Sigmoid colon (tissue), 3 donors: Measurements from ENCODE around the gene BCL6B.

Experiments used
- POLR2A ChIP-seq, 2 donors: fragments of 450-650 bp; IDR thresholded peaks; one replicate each; pipeline ENCODE4 v1.6.1; 2016; ENCODE audit warnings: antibody characterized with exemption in 2 of 2, mild to moderate bottlenecking in 2 of 2, moderate library complexity in 2 of 2
- TF ChIP-seq, protein P1 (sequence below), 4 experiments: fragments of 450-650 bp in 3 of 4; fragments of 200-600 bp in 1 of 4; IDR thresholded peaks; one replicate each; pipeline ENCODE4 v1.5.1; 2016 to 2019; ENCODE audit warnings: antibody characterized with exemption in 4 of 4, mild to moderate bottlenecking in 3 of 4, moderate library complexity in 2 of 4

DNA sequence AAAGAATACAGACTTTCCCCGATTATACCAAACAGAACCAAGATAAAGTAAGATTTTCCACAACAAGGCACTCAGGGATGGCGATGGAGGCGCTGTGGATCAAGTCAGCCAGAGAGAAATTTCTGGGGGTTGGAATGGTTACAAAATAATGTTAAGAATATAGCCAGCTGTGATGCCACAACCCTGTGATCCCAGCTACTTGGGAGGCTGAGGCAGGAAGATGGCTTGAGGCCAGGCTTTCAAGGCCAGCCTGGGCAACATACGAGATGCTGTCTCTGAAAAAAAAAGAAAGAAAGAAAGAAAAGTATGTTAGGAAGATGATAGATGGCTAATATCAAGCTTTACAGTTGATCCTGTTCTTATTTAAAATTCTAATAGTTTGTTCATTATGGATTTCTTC, 37.6 kb upstream of the BCL6B start:
- TF ChIP-seq, protein P1, sequence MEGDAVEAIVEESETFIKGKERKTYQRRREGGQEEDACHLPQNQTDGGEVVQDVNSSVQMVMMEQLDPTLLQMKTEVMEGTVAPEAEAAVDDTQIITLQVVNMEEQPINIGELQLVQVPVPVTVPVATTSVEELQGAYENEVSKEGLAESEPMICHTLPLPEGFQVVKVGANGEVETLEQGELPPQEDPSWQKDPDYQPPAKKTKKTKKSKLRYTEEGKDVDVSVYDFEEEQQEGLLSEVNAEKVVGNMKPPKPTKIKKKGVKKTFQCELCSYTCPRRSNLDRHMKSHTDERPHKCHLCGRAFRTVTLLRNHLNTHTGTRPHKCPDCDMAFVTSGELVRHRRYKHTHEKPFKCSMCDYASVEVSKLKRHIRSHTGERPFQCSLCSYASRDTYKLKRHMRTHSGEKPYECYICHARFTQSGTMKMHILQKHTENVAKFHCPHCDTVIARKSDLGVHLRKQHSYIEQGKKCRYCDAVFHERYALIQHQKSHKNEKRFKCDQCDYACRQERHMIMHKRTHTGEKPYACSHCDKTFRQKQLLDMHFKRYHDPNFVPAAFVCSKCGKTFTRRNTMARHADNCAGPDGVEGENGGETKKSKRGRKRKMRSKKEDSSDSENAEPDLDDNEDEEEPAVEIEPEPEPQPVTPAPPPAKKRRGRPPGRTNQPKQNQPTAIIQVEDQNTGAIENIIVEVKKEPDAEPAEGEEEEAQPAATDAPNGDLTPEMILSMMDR (IDR thresholded peaks at IDR 0.05) = no peak
- no peak for TF ChIP-seq POLR2A (IDR thresholded peaks at IDR 0.05)
